ENCODE data around the gene APOD. TPM values are rescaled to one million over a fixed set of nuclear protein-coding genes. Genes with fewer than 3 reads are reported as not detected.
"Not testable (repeated sequence)": the region's sequence is repeated elsewhere in the genome, so short reads cannot be mapped to it uniquely, and the experiment has no call there.

APOD gene
- total and polyA plus RNA-seq, 10 of the 15 experiments (the other 5 are each of a cell fraction or from before 2014, with no cell fraction given), result 0.06 to 0.77 (median 0.47) TPM; not detected in 3

GRCh38 chr3:195622523-195623170, 38.9 kb upstream of the APOD start:
- H3K4me3 ChIP-seq; BruUV-seq (replicated peaks); H3K9ac ChIP-seq (ENCODE audit: control insufficient read depth, insufficient read depth, low read length); H2AFZ ChIP-seq (ENCODE audit: control insufficient read depth, low read depth, low read length); POLR2A ChIA-PET; ATAC-seq; FAIRE-seq; H3K4me2 ChIP-seq (ENCODE audit: control insufficient read depth, insufficient read depth); RAD21 ChIA-PET (ENCODE audit: unreplicated experiment); H3K27ac ChIP-seq (ENCODE audit: control insufficient read depth, insufficient read depth); DNase-seq (ENCODE audit: low read depth, low spot score); H3K79me2 ChIP-seq (ENCODE audit: control insufficient read depth, insufficient read depth, low read length); H4K20me1 ChIP-seq (ENCODE audit: control insufficient read depth, insufficient read depth); H3K9me3 ChIP-seq (replicated peaks; ENCODE audit: control insufficient read depth, insufficient read depth, low read length); H3K36me3 ChIP-seq (ENCODE audit: control insufficient read depth in 2 of 2, insufficient read depth in 2 of 2, low read length in 1 of 2); SMC1A ChIA-PET (ENCODE audit: uncharacterized antibody, unreplicated experiment); H3K27me3 ChIP-seq (replicated peaks in 1 of 2; ENCODE audit: control insufficient read depth in 2 of 2, insufficient read depth in 2 of 2, low read length in 1 of 2); H3K4me1 ChIP-seq (ENCODE audit: control insufficient read depth, insufficient read depth, low read length); CTCF ChIA-PET: not testable (repeated sequence)
- intact Hi-C loops (cut with micrococcal nuclease; ENCODE audit: unreplicated experiment), result loop anchor here (5.0 kb wide), 1 partner anchor 230 kb away; no protein-coding TSS in a partner anchor
- in situ Hi-C loops (cut with MboI), result loop anchor here (10.0 kb wide), 1 partner anchor 222 kb away; no protein-coding TSS in a partner anchor
- WGBS (ENCODE audit: insufficient coverage, insufficient replicate concordance, low lambda C conversion rate, missing lambda C conversion rate), result 89% methylated on average over 8 of the region's 17 CpGs

GRCh38 chr3:195622012-195622411, 38.3 kb upstream of the APOD start:
- H3K4me2 ChIP-seq (ENCODE audit: control insufficient read depth, insufficient read depth); H3K4me1 ChIP-seq (ENCODE audit: control insufficient read depth, insufficient read depth, low read length); H3K4me3 ChIP-seq; BruUV-seq (replicated peaks); RAD21 ChIA-PET (ENCODE audit: unreplicated experiment); H3K27me3 ChIP-seq (replicated peaks in 1 of 2; ENCODE audit: control insufficient read depth in 2 of 2, insufficient read depth in 2 of 2, low read length in 1 of 2); H3K9ac ChIP-seq (ENCODE audit: control insufficient read depth, insufficient read depth, low read length); H2AFZ ChIP-seq (ENCODE audit: control insufficient read depth, low read depth, low read length); SMC1A ChIA-PET (ENCODE audit: uncharacterized antibody, unreplicated experiment); H3K36me3 ChIP-seq (ENCODE audit: control insufficient read depth in 2 of 2, insufficient read depth in 2 of 2, low read length in 1 of 2); DNase-seq (ENCODE audit: low read depth, low spot score); H4K20me1 ChIP-seq (ENCODE audit: control insufficient read depth, insufficient read depth); H3K79me2 ChIP-seq (ENCODE audit: control insufficient read depth, insufficient read depth, low read length); H3K27ac ChIP-seq (ENCODE audit: control insufficient read depth, insufficient read depth); H3K9me3 ChIP-seq (replicated peaks; ENCODE audit: control insufficient read depth, insufficient read depth, low read length); POLR2A ChIA-PET; CTCF ChIA-PET; ATAC-seq; FAIRE-seq: not testable (repeated sequence)
- 90% methylated on average over 6 of the region's 6 CpGs for whole genome bisulfite sequencing (ENCODE audit: insufficient coverage, insufficient replicate concordance, low lambda C conversion rate, missing lambda C conversion rate)
- intact Hi-C loops (cut with micrococcal nuclease; ENCODE audit: unreplicated experiment) (loop anchor here (5.0 kb wide), 1 partner anchor 230 kb away; no protein-coding TSS in a partner anchor), in situ Hi-C loops (cut with MboI) (loop anchor here (10.0 kb wide), 1 partner anchor 223 kb away; no protein-coding TSS in a partner anchor)

GRCh38 chr3:195621095-195621494, 37.4 kb upstream of the APOD start:
- H3K27me3 ChIP-seq (replicated peaks in 1 of 2; ENCODE audit: control insufficient read depth in 2 of 2, insufficient read depth in 2 of 2, low read length in 1 of 2); H3K36me3 ChIP-seq (ENCODE audit: control insufficient read depth in 2 of 2, insufficient read depth in 2 of 2, low read length in 1 of 2); H3K4me2 ChIP-seq (ENCODE audit: control insufficient read depth, insufficient read depth); H3K4me3 ChIP-seq; H3K4me1 ChIP-seq (ENCODE audit: control insufficient read depth, insufficient read depth, low read length); FAIRE-seq; DNase-seq (ENCODE audit: low read depth, low spot score); H3K79me2 ChIP-seq (ENCODE audit: control insufficient read depth, insufficient read depth, low read length); SMC1A ChIA-PET (ENCODE audit: uncharacterized antibody, unreplicated experiment); ATAC-seq; BruUV-seq (replicated peaks); H3K9me3 ChIP-seq (replicated peaks; ENCODE audit: control insufficient read depth, insufficient read depth, low read length); H3K9ac ChIP-seq (ENCODE audit: control insufficient read depth, insufficient read depth, low read length); H3K27ac ChIP-seq (ENCODE audit: control insufficient read depth, insufficient read depth); H4K20me1 ChIP-seq (ENCODE audit: control insufficient read depth, insufficient read depth); H2AFZ ChIP-seq (ENCODE audit: control insufficient read depth, low read depth, low read length); CTCF ChIA-PET; POLR2A ChIA-PET; RAD21 ChIA-PET (ENCODE audit: unreplicated experiment): not testable (repeated sequence)
- 75% methylated on average over 3 of the region's 3 CpGs for WGBS (ENCODE audit: insufficient coverage, insufficient replicate concordance, low lambda C conversion rate, missing lambda C conversion rate)
- intact Hi-C loops (cut with micrococcal nuclease; ENCODE audit: unreplicated experiment), result loop anchor here (5.0 kb wide), 1 partner anchor 231 kb away; no protein-coding TSS in a partner anchor
- in situ Hi-C loops (cut with MboI), result loop anchor here (10.0 kb wide), 1 partner anchor 224 kb away; no protein-coding TSS in a partner anchor

- H3K27me3 ChIP-seq (replicated peaks in 1 of 2; ENCODE audit: control insufficient read depth in 2 of 2, insufficient read depth in 2 of 2, low read length in 1 of 2); H3K9me3 ChIP-seq (replicated peaks; ENCODE audit: control insufficient read depth, insufficient read depth, low read length); H3K36me3 ChIP-seq (ENCODE audit: control insufficient read depth in 2 of 2, insufficient read depth in 2 of 2, low read length in 1 of 2); H3K27ac ChIP-seq (ENCODE audit: control insufficient read depth, insufficient read depth); H3K4me2 ChIP-seq (ENCODE audit: control insufficient read depth, insufficient read depth); DNase-seq (ENCODE audit: low read depth, low spot score); CTCF ChIA-PET; H3K79me2 ChIP-seq (ENCODE audit: control insufficient read depth, insufficient read depth, low read length); POLR2A ChIA-PET; FAIRE-seq; SMC1A ChIA-PET (ENCODE audit: uncharacterized antibody, unreplicated experiment); H4K20me1 ChIP-seq (ENCODE audit: control insufficient read depth, insufficient read depth); H3K4me3 ChIP-seq; H2AFZ ChIP-seq (ENCODE audit: control insufficient read depth, low read depth, low read length); RAD21 ChIA-PET (ENCODE audit: unreplicated experiment); H3K9ac ChIP-seq (ENCODE audit: control insufficient read depth, insufficient read depth, low read length); ATAC-seq; H3K4me1 ChIP-seq (ENCODE audit: control insufficient read depth, insufficient read depth, low read length); BruUV-seq (replicated peaks): not testable (repeated sequence)
- WGBS (ENCODE audit: insufficient coverage, insufficient replicate concordance, low lambda C conversion rate, missing lambda C conversion rate), result 71% methylated on average over 3 of the region's 3 CpGs
- in situ Hi-C loops (cut with MboI), result loop anchor here (10.0 kb wide), 1 partner anchor 224 kb away; no protein-coding TSS in a partner anchor
- intact Hi-C loops (cut with micrococcal nuclease; ENCODE audit: unreplicated experiment), result loop anchor here (5.0 kb wide), 1 partner anchor 232 kb away; no protein-coding TSS in a partner anchor
Measured at GRCh38 chr3:195620476-195620875, 36.7 kb upstream of the APOD start.

Data from GM12878 (cell line).